Measurements from ENCODE around the gene SUSD5.

DNA sequence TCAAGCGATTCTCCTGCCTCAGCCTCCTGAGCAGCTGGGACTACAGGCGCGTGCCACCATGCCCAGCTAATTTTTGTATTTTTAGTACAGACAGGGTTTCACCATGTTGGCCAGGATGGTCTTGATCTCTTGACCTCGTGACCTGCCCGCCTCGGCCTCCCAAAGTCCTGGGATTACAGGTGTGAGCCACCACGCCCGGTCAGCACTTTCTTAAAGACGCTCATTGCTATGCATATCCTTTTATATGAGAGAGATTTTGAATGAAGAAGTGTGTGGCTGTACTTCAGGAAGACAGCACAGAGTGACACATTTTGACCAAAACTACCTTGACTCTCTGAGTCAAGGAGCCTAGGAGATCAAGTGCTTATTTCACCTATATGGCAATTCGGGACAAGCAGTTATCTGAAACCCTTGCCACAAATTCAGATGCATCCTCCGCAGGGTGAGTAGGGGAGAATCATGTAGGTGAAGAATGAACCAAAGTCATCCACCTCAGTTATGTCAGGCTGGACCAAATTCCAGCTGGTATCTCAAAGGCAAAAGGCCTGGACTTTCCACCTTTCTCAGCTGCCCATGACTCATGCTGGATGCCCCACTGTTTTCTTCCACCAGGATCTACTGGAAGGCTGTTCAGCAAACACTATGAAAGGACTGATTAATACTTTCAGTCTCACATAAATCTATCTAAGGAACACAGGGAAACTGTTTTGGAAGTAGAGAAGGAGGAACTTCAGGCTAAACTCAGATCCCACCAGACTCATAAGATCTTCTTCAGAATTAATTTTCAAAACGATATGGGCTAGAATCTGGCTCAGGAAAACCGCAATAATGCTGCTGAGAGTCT, 31.9 kb downstream of the SUSD5 start:
- TF ChIP-seq, protein P1, sequence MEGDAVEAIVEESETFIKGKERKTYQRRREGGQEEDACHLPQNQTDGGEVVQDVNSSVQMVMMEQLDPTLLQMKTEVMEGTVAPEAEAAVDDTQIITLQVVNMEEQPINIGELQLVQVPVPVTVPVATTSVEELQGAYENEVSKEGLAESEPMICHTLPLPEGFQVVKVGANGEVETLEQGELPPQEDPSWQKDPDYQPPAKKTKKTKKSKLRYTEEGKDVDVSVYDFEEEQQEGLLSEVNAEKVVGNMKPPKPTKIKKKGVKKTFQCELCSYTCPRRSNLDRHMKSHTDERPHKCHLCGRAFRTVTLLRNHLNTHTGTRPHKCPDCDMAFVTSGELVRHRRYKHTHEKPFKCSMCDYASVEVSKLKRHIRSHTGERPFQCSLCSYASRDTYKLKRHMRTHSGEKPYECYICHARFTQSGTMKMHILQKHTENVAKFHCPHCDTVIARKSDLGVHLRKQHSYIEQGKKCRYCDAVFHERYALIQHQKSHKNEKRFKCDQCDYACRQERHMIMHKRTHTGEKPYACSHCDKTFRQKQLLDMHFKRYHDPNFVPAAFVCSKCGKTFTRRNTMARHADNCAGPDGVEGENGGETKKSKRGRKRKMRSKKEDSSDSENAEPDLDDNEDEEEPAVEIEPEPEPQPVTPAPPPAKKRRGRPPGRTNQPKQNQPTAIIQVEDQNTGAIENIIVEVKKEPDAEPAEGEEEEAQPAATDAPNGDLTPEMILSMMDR (conservative IDR thresholded peaks at IDR 0.05; ENCODE audit: low read depth, low read length) = no peak
- TF ChIP-seq MAFK (IDR thresholded peaks at IDR 0.05; ENCODE audit: low read depth, low read length) (peak; percentile 53), CEBPB (IDR thresholded peaks at IDR 0.05; ENCODE audit: low read depth, low read length) (no peak), RAD21 (IDR thresholded peaks at IDR 0.05; ENCODE audit: low read length) (no peak), POLR2A (IDR thresholded peaks at IDR 0.05; ENCODE audit: low read depth, low read length) (no peak), RFX5 (IDR thresholded peaks at IDR 0.05; ENCODE audit: low read depth, low read length) (no peak), BHLHE40 (IDR thresholded peaks at IDR 0.05; ENCODE audit: low read depth, low read length) (no peak), CHD1 (IDR thresholded peaks at IDR 0.05; ENCODE audit: low read depth, low read length) (no peak), FOS (IDR thresholded peaks at IDR 0.05; ENCODE audit: low read depth, low read length) (no peak), MAZ (IDR thresholded peaks at IDR 0.05; ENCODE audit: borderline replicate concordance, low read depth, low read length) (no peak), SMC3 (IDR thresholded peaks at IDR 0.05; ENCODE audit: low read depth, low read length) (no peak), RCOR1 (IDR thresholded peaks at IDR 0.05; ENCODE audit: insufficient replicate concordance, low read length) (no peak)
- TF ChIP-seq, protein P2, sequence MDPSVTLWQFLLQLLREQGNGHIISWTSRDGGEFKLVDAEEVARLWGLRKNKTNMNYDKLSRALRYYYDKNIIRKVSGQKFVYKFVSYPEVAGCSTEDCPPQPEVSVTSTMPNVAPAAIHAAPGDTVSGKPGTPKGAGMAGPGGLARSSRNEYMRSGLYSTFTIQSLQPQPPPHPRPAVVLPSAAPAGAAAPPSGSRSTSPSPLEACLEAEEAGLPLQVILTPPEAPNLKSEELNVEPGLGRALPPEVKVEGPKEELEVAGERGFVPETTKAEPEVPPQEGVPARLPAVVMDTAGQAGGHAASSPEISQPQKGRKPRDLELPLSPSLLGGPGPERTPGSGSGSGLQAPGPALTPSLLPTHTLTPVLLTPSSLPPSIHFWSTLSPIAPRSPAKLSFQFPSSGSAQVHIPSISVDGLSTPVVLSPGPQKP (IDR thresholded peaks at IDR 0.05; ENCODE audit: borderline replicate concordance, low read depth, low read length) = no peak

All from IMR-90 (cell line).